NCI-H2196 treated with DMSO at 0.1 percent for 48 hours (cell line): Measurements from ENCODE around the gene MAGI1.
A peak's percentile ranks its signal among the peaks of the same experiment; 100 is the strongest.

Source experiments
- DNase-seq: peaks from one replicate; lab custom pipeline; 2025; ENCODE audit not compliant: unreplicated experiment; lab: John Stamatoyannopoulos, UW

Gene MAGI1

DNA sequence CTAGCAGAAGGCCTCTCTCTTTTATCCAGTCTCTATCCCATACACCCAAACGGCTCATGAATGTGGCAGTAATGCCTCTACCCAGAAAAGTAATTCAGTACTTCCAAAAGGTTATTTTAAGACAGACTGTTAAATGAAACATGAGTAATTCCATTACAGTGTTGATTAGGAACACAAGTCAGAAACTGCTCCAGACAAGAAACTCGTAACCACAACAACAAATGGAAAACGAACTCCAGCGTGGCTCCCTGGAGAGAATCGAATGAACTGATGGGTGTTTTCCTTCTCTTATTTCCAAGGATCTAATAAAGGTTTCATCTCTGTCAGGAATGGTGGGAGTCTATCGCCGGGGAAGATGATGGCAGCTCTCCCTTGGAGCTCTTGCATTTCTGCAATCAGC lies 228.4 kb downstream of the MAGI1 start:
- no peak for DNase-seq

DNA sequence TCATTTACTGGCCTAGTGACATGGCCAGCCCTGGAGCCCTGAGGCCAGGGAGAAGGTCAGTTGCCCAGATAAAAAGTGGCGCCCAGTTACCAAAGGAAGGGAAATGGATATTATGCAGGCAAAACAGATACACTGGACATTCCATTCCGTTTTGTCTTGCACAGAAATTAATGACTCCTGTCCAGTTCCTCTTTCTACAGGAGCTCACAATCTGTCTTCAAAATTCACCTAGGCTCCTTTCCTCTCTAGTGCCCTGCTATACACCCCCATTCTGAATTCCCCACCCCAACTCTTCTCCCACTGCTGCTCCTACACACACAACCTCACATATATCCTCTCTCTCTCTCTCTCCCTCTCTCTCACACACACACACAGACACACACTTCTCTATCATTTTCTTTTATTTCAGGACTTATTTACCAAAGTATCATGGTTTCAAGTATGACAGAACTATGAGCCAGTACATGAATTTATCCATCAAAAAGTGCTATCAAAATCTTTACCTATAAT lies 229.0 kb downstream of the MAGI1 start:
- DNase-seq: no peak

DNA sequence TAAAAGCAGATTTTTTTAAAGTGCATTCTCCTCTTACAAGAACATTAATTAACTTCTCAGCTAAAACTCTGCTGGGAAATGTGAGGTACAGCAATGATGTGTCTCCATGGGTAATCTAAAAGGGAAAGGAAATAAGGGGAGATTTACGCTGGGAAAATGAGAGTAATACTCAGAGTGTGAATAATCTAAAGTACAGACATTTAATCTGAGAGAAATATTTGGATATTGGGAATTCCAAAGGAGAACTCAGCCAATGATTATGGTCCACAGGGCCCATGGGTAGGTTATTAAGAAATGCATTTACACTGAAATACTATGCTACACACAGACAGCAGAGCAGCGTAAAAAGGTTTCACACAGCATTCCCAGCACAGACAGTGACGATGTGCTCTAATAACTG lies 229.9 kb downstream of the MAGI1 start:
- no peak for DNase-seq

DNA sequence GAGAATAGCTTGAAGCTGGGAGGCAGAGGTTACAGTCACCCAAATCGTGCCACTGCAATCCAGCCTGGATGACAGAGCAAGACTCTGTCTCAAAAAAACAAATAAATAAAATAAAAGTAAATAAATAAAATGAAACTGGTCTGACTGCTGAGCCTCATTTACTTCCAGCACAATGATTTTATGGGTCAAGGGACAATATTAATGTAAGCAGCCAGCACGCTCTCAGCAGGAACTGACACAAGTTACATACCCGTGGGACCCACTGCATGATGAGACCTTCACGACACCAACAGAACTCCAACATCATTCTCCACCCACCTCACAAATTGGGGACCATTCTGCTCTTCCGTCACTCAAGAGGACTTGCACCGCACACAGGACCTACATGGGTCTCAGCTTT lies 230.3 kb downstream of the MAGI1 start:
- no peak for DNase-seq

DNA sequence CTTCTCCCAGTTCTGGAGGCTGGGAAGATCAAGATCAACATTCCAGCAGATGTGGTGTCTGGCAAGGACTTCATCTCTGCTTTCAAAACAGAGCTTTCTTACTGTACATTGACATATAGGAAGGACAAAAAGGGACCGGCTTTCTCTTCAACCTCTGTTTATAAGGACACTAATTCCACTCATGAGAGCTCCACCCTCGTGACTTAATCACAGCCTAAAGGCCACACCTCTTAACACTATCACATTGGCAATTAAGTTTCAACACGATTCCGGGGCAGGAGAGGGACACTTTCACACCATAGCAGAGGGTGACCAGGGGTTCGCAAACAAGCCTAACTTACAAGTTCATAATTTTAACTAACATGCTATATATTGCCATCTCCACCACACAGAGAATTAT lies 231.5 kb downstream of the MAGI1 start:
- no peak for DNase-seq

DNA sequence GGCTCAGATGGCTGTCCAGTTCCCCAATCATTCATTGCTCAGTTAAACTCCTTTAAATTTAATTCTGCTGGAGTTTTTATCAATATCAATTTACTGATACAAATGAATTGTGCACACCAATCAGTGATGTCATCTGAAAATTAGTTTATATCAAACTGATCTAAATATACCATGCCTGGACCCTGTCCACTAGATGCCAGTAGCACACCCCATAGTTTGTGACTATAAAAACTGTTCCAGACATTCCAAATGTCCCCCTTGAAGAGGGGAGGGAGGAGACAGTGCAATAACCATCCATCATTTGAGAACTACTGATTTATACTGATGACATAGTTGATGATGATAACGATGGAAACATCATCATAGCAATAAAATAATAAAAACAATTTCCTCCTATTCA lies 232.1 kb downstream of the MAGI1 start:
- no peak for DNase-seq

DNA sequence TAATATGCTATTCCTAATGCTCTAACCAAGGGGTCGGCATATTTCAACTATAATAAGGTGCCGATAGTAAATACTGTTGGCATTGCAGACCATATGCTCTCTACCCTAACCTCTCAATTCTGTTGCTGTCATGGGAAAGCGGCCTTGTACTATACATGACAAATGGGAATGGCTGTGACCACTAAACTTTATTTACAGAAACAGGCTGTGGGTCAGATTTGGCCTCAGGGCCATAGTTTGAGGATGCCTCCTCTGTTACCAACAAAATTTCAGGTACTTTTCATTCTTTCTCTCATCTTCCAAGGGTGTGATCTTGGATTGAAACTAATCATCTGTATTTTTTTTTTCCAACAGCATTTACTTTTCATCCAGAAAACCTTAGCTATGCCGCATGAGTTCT lies 242.0 kb downstream of the MAGI1 start:
- no peak for DNase-seq

- no peak for DNase-seq
These were observed 243.6 kb downstream of the MAGI1 start for GRCh38 chr3:65795166-65795565.

GRCh38 chr3:65793495-65794200 lies 245.1 kb downstream of the MAGI1 start:
- no peak for DNase-seq

- no peak for DNase-seq
These were observed 250.3 kb downstream of the MAGI1 start for GRCh38 chr3:65788461-65788860.

- no peak for DNase-seq
These were observed 250.9 kb downstream of the MAGI1 start for GRCh38 chr3:65787827-65788226.

GRCh38 chr3:65787340-65787739 lies 251.4 kb downstream of the MAGI1 start:
- DNase-seq: no peak

GRCh38 chr3:65786890-65787289 lies 251.8 kb downstream of the MAGI1 start:
- no peak for DNase-seq

- peak; percentile 19 for DNase-seq
These were observed 253.6 kb downstream of the MAGI1 start for GRCh38 chr3:65785065-65785645.

- DNase-seq: no peak
These were observed 255.6 kb downstream of the MAGI1 start for GRCh38 chr3:65783117-65783516.

GRCh38 chr3:65781594-65781993 lies 257.1 kb downstream of the MAGI1 start:
- DNase-seq: no peak

- DNase-seq: no peak
These were observed 259.3 kb downstream of the MAGI1 start for GRCh38 chr3:65779390-65779789.

- DNase-seq: no peak
These were observed 259.8 kb downstream of the MAGI1 start for GRCh38 chr3:65778968-65779367.

DNA sequence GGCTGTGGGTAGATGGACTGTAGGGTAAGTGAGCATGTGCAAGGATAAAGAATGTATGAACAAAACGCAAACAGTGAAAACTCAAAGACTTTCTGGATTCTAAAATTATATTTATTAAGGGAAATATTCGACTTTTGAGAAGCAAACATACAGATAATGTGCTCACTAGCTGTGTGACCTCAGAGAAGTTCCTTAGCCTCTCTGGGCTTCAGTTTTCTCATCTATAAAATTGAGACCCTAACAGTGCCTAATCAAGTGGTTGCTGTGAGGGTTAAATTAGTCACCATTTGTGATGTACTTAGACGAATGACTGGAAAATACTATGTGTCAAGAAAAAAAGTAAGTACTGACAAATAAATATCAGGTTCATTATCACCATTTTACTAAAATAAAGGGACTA lies 261.7 kb downstream of the MAGI1 start:
- no peak for DNase-seq

DNA sequence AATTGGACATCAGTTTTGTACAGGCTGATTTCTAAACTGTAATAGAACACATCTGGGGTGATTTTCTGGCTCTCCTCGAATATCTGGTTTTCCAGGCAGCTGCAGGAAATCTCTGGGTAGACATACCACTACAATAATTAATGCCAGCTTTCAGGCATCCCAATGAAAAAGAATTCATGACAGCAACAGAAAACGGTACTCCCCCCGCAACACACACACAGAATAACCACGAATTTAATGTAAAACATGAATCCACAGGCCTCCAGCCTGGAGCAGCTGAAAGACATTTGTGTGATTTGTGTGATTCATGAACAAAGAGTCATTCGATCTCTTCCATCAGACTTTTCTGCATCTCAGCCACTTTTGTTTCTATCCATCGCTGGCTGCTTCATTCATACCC lies 262.2 kb downstream of the MAGI1 start:
- no peak for DNase-seq

DNA sequence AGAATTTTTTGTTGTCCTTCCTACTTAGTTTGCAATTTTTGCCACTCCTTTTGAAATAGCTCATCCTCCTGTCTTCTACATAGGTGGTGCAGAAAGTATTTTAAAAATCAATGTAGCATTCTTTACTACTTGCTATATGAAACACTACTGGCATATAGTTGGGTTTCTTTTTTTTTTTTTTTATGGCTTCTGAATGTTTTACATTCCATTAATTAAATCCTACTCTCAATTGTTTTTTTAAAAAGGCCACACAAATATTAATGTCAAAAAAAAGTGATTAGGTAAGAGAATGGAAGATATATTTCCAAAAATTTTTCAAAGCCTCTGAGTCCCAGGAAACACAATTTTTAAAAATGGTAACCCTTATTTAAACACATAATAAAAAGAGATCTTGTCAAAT lies 262.6 kb downstream of the MAGI1 start:
- no peak for DNase-seq

DNA sequence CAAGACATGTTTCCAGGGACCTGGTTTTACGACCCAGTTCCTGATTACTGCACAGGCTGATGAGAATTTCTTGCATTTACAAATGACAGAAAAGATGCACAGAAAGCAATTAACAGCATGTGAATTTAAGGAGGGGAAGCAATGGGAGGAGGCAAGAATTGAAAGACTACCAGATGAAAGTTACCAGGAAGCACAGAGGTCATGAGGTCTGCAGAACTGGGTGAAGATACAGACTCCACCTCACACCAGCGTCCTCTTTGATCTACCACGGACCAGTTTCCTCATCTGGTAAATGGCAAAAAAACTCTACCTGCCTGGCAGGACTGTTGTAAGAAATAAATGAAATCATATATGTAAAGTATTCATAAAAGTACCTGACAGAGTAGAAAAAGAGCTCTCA lies 266.0 kb downstream of the MAGI1 start:
- DNase-seq: no peak

DNA sequence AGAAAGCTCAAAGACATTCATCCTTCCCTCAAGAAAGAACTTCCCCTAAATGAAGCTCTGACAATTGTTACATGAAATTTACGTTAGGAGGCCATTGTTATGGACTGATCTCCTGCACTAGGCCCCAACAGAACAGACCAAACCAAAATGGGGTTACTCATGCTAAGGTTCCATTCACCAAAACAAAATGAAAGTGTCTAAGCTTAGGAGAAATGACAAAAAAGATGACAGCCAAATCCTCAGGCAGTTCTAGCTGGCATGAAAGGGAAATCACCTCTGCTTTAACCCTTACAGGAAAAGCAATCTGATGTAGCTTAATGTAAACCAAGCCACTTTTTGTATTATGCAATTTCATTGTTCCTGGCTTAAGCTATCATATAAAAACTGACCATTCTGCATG lies 271.2 kb downstream of the MAGI1 start:
- no peak for DNase-seq
